ENCODE measurements around the gene HNRNPUL2. TPM values are rescaled to one million over a fixed set of nuclear protein-coding genes. Genes with fewer than 3 reads are reported as not detected.
A peak's percentile ranks its signal among the peaks of the same experiment; 100 is the strongest.

The HNRNPUL2 gene
- total and polyA plus RNA-seq, 2 of the 8 experiments (the other 6 are each of a cell fraction or from before 2014, with no cell fraction given) = 14.9 to 46.4 TPM

DNA sequence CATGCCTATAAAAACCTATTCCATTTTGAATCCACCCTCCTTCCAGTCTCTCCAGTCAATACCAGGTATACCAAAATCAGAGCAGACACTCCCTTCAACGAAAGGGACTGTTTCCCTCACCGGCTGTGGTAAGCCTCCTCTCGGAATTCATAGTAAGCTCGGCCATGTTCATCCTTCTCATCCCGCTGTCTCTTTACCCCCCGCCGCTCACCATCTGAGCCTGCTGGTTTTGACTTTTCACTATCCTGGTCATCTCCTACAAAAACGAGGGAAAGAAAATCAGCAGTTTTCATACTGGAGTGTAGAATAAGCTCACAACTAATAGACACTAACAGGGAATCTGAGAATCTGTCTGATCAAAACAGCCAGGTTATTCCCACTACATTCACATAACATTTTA lies 3.1 kb downstream of the HNRNPUL2 start:
- Histone ChIP-seq H3K4me2 (ENCODE audit: insufficient read depth in 1 of 2, low read depth in 2 of 2, low read length in 2 of 2) (peak overlapping the region; percentile 36 to 93; a peak in 1 of 4 replicates), H2BK12ac (ENCODE audit: low read depth, low read length) (no peak overlapping the region), H4K91ac (replicated peaks; ENCODE audit: insufficient read length, low read length) (no peak overlapping the region), H4K20me1 (replicated peaks in 1 of 2; ENCODE audit: control insufficient read depth in 1 of 2, insufficient read depth in 2 of 2, low read length in 2 of 2) (peaks cover 12 to 17% of the 10 kb centered on the region in 2 experiments), H3K79me1 (ENCODE audit: low read depth, low read length) (0 out of 2 replicates have a peak, but pooled peaks cover 2% of the 10 kb centered on the region), H3K4ac (replicated peaks; ENCODE audit: insufficient read length, low read depth, low read length) (no peak overlapping the region), H3K18ac (ENCODE audit: extremely low read depth, low read length) (no peak overlapping the region), H3K14ac (ENCODE audit: insufficient read length) (no peak overlapping the region), H3K23ac (ENCODE audit: insufficient read length) (no peak overlapping the region), H4K8ac (ENCODE audit: extremely low read depth, insufficient read depth, low read length) (no peak overlapping the region), H3K23me2 (ENCODE audit: low read depth, low read length) (peaks cover 16% of the 10 kb centered on the region), H3K36me3 (ENCODE audit: control insufficient read depth in 2 of 4, insufficient read depth in 4 of 4, low read length in 3 of 4) (peaks cover 33 to 53% (median 45%) of the 10 kb centered on the region in 4 experiments), H2BK120ac (replicated peaks; ENCODE audit: low read depth, low read length) (no peak overlapping the region), H4K5ac (ENCODE audit: insufficient read length, low read depth, low read length) (no peak overlapping the region), H3K4me1 (replicated peaks in 1 of 4; ENCODE audit: control insufficient read depth in 3 of 4, insufficient read depth in 4 of 4, low read length in 3 of 4) (no peaks in the 10 kb centered on the region; a peak in 3 of 7 replicates), H3K4me3 (ENCODE audit: extremely low read depth in 1 of 4, insufficient read depth in 2 of 4, low read depth in 3 of 4, low read length in 4 of 4) (peak overlapping the region in 1 of 4 experiments; percentile 87; a peak in 2 of 8 replicates), H2BK5ac (ENCODE audit: low read depth, low read length) (no peak overlapping the region), H2BK15ac (ENCODE audit: low read length) (no peak overlapping the region), H3K79me2 (ENCODE audit: control insufficient read depth in 1 of 2, insufficient read depth in 2 of 2, low read length in 2 of 2) (peaks cover 18 to 63% of the 10 kb centered on the region in 2 experiments), H3K27me3 (replicated peaks in 1 of 4; ENCODE audit: control insufficient read depth in 3 of 4, extremely low read depth in 1 of 4, insufficient read depth in 3 of 4, low read length in 3 of 4) (no peaks in the 10 kb centered on the region), H2AK5ac (ENCODE audit: low read depth, low read length) (no peak overlapping the region), H3K27ac (ENCODE audit: low read depth, low read length) (no peak overlapping the region), H2AFZ (ENCODE audit: low read length) (no peak overlapping the region), H3K9me3 (ENCODE audit: insufficient read depth in 2 of 2, low read depth in 1 of 2, low read length in 1 of 2) (no peaks in the 10 kb centered on the region), H3K9ac (replicated peaks in 1 of 4; ENCODE audit: extremely low read depth in 1 of 4, low read depth in 3 of 4, low read length in 3 of 4) (no peak overlapping the region), H2BK20ac (ENCODE audit: low read length) (no peak overlapping the region), H3K56ac (replicated peaks; ENCODE audit: insufficient read length, low read depth, low read length) (no peak overlapping the region)
- ChIA-PET POLR2A (ENCODE audit: partially characterized antibody) (interaction anchor here (0.9 to 10.9 kb wide), 11 partner anchors 10 to 129 kb away, joined by 3 to 192 read pairs (median 15); partner anchors contain the start of genes BSCL2, C11orf98, CSKMT and GNG3), CTCF (ENCODE audit: partially characterized antibody) (interaction anchor here (1.0 to 2.4 kb wide), 7 partner anchors 9 to 132 kb away, joined by 3 to 13 read pairs (median 4); no protein-coding TSS in a partner anchor)
- 90% methylated on average over 8 of the region's 8 CpGs; no CpG with 5 or more reads in 1 of the 2 experiments for WGBS, 2 experiments (ENCODE audit: extremely low coverage in 1 of 2, insufficient coverage in 1 of 2, insufficient read length in 1 of 2, insufficient replicate concordance in 2 of 2, low coverage in 1 of 2, low lambda C conversion rate in 2 of 2, missing lambda C conversion rate in 1 of 2)
- FAIRE-seq = no peak
- no peak for DNase-seq (ENCODE audit: low read depth in 1 of 2, low spot score in 2 of 2)
- TF ChIP-seq EZH2 (IDR thresholded peaks at IDR 0.05; ENCODE audit: low read depth, low read length, severe bottlenecking) = no peak
- no peak for TF ChIP-seq RAD21 (IDR thresholded peaks at IDR 0.05 in 1 of 2, conservative IDR thresholded peaks at IDR 0.05 in 1 of 2; ENCODE audit: low read depth in 2 of 2, low read length in 2 of 2)
- no peak for TF ChIP-seq NANOG (IDR thresholded peaks at IDR 0.05; ENCODE audit: insufficient read depth, low read depth, low read length, poor library complexity, severe bottlenecking)
- TF ChIP-seq CHD2 (IDR thresholded peaks at IDR 0.05; ENCODE audit: low read length) = no peak
- no peak for TF ChIP-seq KDM5A (IDR thresholded peaks at IDR 0.05; ENCODE audit: low read length)
- TF ChIP-seq ZNF274 (IDR thresholded peaks at IDR 0.05; ENCODE audit: borderline replicate concordance, extremely low read depth, low read length) = no peak
- no peak for TF ChIP-seq YY1 (IDR thresholded peaks at IDR 0.05; ENCODE audit: low read depth, low read length)
- TF ChIP-seq GABPA (IDR thresholded peaks at IDR 0.05; ENCODE audit: borderline replicate concordance, insufficient read depth, low read length) = no peak
- TF ChIP-seq, protein P1, sequence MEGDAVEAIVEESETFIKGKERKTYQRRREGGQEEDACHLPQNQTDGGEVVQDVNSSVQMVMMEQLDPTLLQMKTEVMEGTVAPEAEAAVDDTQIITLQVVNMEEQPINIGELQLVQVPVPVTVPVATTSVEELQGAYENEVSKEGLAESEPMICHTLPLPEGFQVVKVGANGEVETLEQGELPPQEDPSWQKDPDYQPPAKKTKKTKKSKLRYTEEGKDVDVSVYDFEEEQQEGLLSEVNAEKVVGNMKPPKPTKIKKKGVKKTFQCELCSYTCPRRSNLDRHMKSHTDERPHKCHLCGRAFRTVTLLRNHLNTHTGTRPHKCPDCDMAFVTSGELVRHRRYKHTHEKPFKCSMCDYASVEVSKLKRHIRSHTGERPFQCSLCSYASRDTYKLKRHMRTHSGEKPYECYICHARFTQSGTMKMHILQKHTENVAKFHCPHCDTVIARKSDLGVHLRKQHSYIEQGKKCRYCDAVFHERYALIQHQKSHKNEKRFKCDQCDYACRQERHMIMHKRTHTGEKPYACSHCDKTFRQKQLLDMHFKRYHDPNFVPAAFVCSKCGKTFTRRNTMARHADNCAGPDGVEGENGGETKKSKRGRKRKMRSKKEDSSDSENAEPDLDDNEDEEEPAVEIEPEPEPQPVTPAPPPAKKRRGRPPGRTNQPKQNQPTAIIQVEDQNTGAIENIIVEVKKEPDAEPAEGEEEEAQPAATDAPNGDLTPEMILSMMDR (IDR thresholded peaks at IDR 0.05; ENCODE audit: control extremely low read depth in 1 of 3, insufficient read depth in 1 of 3, low read depth in 1 of 3, low read length in 3 of 3) = no peak
- TF ChIP-seq JUN (IDR thresholded peaks at IDR 0.05; ENCODE audit: low read depth, low read length) = no peak
